Inferior parietal cortex (tissue), 1 donor: ENCODE results near the gene GABARAPL1.
A peak's percentile ranks its signal among the peaks of the same experiment; 100 is the strongest.
"Not testable (repeated sequence)": the region's sequence is repeated elsewhere in the genome, so short reads cannot be mapped to it uniquely, and the experiment has no call there.

ENCODE experiments used
- DNase-seq: peaks from one replicate; pipeline ENCODE4 v3.0.0-alpha.2; 2016; ENCODE audit errors: extremely low spot score

GABARAPL1 gene

DNA sequence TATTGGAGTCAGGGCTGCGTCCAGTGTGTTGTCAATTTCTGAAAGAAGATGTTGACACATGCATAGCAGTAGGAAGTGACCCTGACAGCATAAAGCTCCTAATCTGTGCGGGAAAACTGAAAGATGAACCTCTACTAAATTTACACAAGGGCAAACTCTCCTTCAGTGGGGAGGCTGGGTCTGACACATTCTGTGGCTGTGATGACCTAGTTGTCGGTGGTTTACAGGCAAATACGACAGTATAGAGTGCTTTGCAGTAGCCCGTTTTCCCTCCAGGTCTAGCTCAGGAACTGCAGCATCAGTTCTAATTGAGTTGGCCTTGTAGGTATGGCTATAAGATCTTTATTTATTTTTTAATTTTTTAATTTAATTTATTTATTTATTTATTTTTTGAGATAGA, 14.8 kb upstream of the GABARAPL1 start:
- no peak for DNase-seq

- DNase-seq: not testable (repeated sequence)
These were observed 8.2 kb upstream of the GABARAPL1 start for GRCh38 chr12:10204495-10204894.

DNA sequence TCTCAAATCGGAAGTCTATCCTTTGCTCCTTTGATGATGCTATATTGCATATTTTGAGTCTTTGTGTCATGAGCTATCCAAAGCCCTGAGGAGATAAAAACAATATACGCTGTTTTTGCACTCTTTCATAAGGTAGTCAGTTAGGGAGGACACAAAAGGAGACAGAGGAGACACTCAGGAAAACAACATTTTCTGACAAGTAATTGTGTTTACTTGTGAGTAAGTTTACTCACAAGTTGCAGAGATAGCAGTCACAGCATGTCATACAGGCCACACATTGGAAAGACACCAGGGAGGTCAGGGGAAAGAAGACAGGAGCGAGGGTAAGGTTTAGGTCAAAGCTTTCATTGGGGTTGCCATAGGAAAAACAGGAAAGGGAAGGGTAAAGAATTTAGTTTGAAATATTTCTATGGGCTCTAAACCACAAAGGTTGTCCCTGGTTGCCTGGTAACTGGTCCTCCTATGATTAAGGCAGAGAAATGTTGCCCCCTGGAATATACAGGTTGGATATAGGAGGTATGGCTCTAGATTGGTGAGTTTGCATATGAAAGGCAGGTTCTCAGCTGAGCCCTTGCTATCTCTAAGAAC, 7.4 kb upstream of the GABARAPL1 start:
- DNase-seq: no peak

DNA sequence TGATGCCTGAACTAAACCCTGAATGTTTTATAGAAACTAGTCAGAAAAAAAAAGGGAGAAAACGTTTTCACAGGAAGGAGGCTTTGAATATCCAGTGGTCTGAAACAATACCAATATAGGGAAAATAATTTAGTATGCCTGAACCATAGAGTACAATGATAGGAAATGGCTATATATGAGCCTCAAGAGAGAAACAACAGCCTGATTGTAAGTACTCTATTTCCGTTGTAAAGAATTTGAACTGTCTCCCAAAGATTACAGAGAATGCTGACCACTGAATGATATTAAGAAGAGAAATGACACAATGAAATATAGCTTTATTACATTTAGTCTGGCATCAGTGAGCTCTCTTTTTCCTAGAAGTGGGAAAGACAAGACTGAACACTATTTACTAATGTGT, 5.5 kb upstream of the GABARAPL1 start:
- no peak for DNase-seq

DNA sequence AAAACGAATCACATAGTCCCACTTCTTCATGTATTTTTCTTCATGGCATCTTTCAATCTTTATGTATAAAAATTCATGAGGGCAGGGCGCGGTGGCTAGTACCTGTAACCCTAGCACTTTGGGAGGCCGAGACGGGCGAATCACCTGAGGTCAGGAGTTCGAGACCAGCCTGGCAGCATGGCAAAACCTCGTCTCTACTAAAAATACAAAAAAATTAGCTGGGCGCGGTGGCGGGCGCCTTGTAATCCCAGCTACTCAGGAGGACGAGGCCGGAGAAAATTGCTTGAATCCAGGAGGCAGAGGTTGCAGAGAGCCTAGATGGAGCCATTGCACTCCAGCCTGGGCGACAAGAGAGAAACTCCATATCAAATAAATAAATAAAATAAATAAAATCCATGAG, 2.5 kb upstream of the GABARAPL1 start:
- no peak for DNase-seq

- DNase-seq: no peak
These were observed 1.4 kb upstream of the GABARAPL1 start for GRCh38 chr12:10211101-10211939.

DNA sequence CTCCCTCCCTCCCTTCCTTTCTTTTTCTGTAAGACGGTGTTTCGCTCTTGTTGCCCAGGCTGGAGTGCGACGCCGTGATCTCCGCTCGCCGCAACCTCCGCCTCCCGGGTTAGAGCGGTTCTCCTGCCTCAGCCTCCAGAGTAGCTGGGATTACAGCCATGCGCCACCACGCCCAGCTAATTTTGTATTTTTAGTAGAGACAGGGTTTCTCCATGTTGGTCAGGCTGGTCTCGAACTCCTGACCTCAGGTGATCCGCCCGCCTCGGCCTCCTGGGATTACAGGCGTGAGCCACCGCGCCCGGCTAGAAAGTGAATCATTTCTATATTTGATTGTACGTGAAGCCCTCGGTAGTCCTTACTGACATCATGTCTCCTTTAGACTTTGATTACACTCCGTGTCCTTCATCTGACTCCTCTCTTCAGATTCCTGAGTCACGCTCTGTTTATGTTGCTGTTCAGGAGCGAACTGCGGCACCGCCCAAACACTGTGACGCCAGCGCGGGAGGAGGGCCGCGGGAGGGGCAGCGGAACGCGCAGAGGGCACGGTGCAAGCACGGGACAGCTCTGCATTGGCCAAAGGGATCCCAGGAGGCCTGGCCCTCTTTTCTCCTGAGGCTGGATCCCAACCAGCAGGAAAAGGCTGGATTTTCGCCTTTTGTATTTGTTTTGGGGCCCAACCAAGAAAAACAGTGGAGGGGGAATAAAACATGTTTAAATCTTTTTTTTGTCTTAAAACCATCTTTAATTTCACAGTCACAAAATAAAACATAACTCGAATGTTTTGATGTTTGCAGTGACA, 538 bp upstream of the GABARAPL1 start:
- peak; percentile 88 for DNase-seq

- peak; percentile 68 for DNase-seq
These were observed 775 bp downstream of the GABARAPL1 start for GRCh38 chr12:10213168-10214135.

GRCh38 chr12:10214136-10214894, 1.6 kb downstream of the GABARAPL1 start:
- peak; percentile 42 for DNase-seq

- peak; percentile 25 for DNase-seq
These were observed 2.2 kb downstream of the GABARAPL1 start for GRCh38 chr12:10214895-10215267.

DNA sequence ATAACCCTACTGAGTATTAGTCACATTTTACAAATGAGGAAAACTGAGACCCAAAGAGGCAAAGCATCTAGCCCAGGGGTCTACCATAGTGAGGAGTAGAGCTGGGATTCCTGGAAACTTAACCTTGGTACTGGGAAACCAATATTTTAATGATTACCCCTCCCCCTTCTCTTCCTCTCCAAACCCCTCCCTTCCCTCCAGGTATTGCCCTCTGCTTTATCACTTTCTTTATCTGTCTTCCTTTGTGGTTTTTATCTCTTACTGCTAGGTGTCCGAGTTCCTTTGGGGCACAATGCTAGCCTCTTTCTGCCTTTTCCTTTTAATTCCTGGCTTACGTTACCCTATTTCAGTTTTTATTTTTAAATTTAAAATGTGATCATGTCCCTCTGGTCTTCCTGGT, 2.8 kb downstream of the GABARAPL1 start:
- DNase-seq: no peak

DNA sequence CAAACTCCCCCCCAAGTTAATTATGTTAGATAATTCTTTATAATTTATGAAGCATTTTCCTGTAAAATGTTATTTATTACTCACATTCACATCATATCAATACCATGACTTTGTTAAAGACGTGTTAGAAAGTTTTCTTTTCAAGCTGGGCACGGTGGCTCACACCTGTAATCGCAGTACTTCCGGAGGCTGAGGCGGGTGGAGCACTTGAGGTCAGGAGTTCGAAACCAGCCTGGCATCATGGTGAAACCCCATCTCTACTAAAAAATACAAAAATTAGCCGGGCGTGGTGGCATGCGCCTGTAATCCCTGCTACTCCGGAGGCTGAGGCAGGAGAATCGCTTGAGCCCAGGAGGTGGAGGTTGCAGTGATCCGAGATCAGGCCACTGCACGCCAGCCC, 3.3 kb downstream of the GABARAPL1 start:
- DNase-seq: not testable (repeated sequence)

DNA sequence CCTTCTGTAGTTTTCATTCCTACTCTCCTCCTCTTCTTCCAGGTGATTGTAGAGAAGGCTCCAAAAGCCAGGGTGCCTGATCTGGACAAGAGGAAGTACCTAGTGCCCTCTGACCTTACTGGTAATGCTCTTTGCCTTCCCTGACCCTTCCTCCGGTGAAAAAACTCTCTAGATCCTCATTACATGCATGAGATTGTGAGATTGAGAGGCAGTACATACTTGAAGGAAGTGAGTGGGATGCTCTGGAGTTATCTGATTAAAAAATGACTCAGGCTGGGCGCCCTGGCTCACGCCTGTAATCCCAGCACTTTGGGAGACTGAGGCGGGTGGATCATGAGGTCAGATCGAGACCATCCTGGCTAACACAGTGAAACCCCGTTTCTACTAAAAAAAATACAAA, 5.3 kb downstream of the GABARAPL1 start:
- no peak for DNase-seq

- DNase-seq: peak; percentile 76
These were observed 7.9 kb downstream of the GABARAPL1 start for GRCh38 chr12:10220398-10221077.

DNA sequence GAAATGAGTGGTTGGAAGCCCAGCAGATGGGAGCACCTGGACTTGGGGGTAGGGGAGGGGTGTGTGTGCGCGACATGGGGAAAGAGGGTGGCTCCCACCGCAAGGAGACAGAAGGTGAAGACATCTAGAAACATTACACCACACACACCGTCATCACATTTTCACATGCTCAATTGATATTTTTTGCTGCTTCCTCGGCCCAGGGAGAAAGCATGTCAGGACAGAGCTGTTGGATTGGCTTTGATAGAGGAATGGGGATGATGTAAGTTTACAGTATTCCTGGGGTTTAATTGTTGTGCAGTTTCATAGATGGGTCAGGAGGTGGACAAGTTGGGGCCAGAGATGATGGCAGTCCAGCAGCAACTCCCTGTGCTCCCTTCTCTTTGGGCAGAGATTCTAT, 9.2 kb downstream of the GABARAPL1 start:
- no peak for DNase-seq

GRCh38 chr12:10223208-10223607, 10.5 kb downstream of the GABARAPL1 start:
- no peak for DNase-seq

DNA sequence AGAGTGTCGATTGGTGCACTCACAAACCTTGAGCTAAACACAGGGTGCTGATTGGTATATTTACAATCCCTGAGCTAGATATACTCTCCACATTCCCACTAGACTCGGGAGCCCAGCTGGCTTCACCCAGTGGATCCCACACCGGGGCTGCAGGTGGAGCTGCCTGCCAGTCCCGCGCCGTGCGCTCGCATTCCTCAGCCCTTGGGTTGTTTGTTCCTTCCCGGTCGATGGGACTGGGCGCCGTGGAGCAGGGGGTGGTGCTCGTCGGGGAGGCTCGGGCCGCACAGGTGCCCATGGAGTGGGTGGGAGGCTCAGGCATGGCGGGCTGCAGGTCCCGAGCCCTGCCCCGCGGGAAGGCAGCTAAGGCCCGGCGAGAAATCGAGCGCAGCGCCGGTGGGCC, 12.7 kb downstream of the GABARAPL1 start:
- DNase-seq: not testable (repeated sequence)

- DNase-seq: no peak
These were observed 13.4 kb downstream of the GABARAPL1 start for GRCh38 chr12:10226086-10226485.

- DNase-seq: no peak
These were observed 14.1 kb downstream of the GABARAPL1 start for GRCh38 chr12:10226731-10227130.

GRCh38 chr12:10227648-10228047, 15.0 kb downstream of the GABARAPL1 start:
- no peak for DNase-seq
